Right atrium auricular region (tissue), 2 donors: Measurements from ENCODE around the gene PDE4D. TPM values are rescaled to one million over a fixed set of nuclear protein-coding genes. Genes with fewer than 3 reads are reported as not detected.

Source experiments
- DNase-seq: peaks from one replicate; pipeline ENCODE4 v3.0.0-alpha.2; 2019; ENCODE audit warnings: low spot score
- H3K27ac ChIP-seq, 2 donors: fragments of 200-600 bp; sonication (generic); 1 replicate in 1 of 2; 2 replicates in 1 of 2; pipeline ENCODE4 v1.5.1; 2016 to 2019
- H3K27me3 ChIP-seq, 2 donors: fragments of 200-600 bp; sonication (generic); one replicate each; pipeline versions ENCODE4 v1.5.1 to v1.6.0; 2017 to 2019
- H3K36me3 ChIP-seq: fragments of 200-600 bp; sonication (generic); one replicate; pipeline ENCODE4 v1.5.1; 2016
- H3K4me1 ChIP-seq, 2 donors: fragments of 200-600 bp; sonication (generic); one replicate each; pipeline versions ENCODE4 v1.5.1 to v1.6.0; 2017 to 2019
- H3K4me3 ChIP-seq, 2 donors: fragments of 200-600 bp; sonication (generic); 1 replicate in 1 of 2; 2 replicates in 1 of 2; pipeline ENCODE4 v1.5.1; 2017 to 2019; ENCODE audit warnings: mild to moderate bottlenecking in 1 of 2, moderate library complexity in 1 of 2
- H3K9me3 ChIP-seq, 2 donors: fragments of 200-600 bp; sonication (generic); one replicate each; pipeline ENCODE4 v1.5.1; 2019
- total RNA-seq, 2 donors: library from RNA; depleted of rRNA; stranded (reverse); fragments of >200 nt; gene quantifications; one replicate each; pipeline ENCODE4 v1.1.0, GENCODE V29; 2016
- TF ChIP-seq, protein P1 (sequence below), 2 donors: fragments of 200-600 bp; sonication (generic); IDR thresholded peaks; one replicate each; pipeline ENCODE4 v1.5.1; 2019; ENCODE audit warnings: antibody characterized with exemption in 2 of 2

PDE4D gene
- total RNA-seq, 2 donors from 2014 or later = 43.3 to 44.0 TPM

DNA sequence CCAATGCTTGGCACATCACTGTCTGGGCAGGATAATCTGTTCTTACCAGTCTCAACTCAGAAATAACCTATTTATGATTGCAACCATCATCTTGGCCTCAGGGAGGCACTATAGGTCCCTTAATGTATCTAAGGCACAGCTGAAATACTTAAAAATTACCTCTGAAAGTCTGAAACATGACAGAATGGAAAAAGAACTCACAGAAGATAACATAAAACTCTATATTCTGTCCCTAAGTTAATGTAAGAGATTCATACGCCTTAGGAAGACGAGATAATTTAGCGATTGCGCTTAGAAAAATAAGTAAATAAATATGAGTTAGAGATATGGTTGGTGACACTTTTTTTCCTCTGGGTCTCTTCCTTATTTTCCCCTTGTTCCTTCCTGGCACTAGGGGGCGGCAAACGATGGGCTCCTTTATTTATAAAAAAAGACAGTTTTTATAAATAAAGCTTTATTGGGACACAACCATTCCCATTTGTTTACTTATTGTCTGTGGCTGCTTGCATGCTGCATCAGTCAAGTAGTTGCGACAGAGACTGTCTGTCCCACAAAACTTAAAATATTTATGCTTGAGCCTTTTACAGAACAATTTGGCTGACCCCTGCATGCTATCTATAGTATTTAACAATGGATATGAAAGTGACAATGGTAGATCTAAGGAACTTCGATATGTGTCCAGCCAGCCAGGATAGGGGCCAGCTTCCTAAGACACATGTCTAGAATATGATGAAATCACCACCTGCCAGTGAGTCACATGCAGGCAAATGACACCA is 79.6 kb downstream of the PDE4D start:
- Histone ChIP-seq H3K4me1 (no peaks in the 10 kb centered on the region), H3K27ac (no peak overlapping the region), H3K27me3 (no peaks in the 10 kb centered on the region), H3K36me3 (no peaks in the 10 kb centered on the region), H3K4me3 (no peak overlapping the region), H3K9me3 (no peaks in the 10 kb centered on the region)
- no peak for DNase-seq
- TF ChIP-seq, protein P1, sequence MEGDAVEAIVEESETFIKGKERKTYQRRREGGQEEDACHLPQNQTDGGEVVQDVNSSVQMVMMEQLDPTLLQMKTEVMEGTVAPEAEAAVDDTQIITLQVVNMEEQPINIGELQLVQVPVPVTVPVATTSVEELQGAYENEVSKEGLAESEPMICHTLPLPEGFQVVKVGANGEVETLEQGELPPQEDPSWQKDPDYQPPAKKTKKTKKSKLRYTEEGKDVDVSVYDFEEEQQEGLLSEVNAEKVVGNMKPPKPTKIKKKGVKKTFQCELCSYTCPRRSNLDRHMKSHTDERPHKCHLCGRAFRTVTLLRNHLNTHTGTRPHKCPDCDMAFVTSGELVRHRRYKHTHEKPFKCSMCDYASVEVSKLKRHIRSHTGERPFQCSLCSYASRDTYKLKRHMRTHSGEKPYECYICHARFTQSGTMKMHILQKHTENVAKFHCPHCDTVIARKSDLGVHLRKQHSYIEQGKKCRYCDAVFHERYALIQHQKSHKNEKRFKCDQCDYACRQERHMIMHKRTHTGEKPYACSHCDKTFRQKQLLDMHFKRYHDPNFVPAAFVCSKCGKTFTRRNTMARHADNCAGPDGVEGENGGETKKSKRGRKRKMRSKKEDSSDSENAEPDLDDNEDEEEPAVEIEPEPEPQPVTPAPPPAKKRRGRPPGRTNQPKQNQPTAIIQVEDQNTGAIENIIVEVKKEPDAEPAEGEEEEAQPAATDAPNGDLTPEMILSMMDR (IDR thresholded peaks at IDR 0.05) = peak in 1 of 2 donors; percentile 58

DNA sequence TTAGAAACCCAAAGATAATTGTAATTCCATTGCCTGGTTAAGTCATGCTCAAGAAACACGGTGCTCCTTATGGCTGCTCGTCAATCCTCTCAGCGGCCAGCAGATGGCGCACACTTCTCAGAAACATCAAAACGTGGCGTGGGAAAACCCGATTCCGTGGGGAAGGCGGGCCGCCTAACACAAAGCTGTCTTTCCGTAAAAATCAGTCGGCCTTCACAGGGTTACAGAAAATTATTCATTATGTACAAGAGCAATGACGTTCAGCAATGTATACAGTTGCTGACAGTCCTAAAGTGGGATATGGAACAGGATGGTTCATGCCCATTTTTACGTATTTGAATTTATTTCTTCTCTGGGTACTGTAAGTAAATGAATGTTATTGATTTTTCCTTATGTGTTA is 83.5 kb downstream of the PDE4D start:
- peak; percentile 71 for DNase-seq
- H3K36me3 ChIP-seq = no peaks in the 10 kb centered on the region
- TF ChIP-seq, protein P1 (IDR thresholded peaks at IDR 0.05) = peak; percentile 71 to 93
- no peak overlapping the region for H3K27ac ChIP-seq
- H3K4me3 ChIP-seq = no peak overlapping the region
- no peaks in the 10 kb centered on the region for H3K9me3 ChIP-seq
- H3K27me3 ChIP-seq = no peaks in the 10 kb centered on the region
- H3K4me1 ChIP-seq = no peaks in the 10 kb centered on the region

DNA sequence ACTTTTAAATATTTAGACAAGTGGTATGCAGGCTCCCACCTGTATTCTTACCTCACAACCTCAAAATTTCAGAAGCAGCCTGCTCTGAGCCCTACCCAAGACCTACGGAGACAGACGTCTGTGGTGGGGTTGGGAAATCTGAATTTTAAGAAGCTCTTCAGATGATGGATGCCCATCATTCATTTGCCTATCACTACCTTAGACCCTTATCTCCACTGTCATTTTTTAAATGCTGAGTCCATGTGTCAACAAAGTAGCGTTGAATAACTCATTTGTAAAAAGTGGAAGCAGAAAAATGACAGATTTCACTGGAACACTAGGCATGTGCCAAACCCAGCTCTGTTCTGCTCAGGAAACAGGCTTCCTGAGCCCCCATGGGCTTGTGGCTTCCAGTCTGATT is 85.7 kb downstream of the PDE4D start:
- no peaks in the 10 kb centered on the region for H3K4me1 ChIP-seq
- H3K9me3 ChIP-seq = no peaks in the 10 kb centered on the region
- TF ChIP-seq, protein P1 (IDR thresholded peaks at IDR 0.05) = no peak
- H3K4me3 ChIP-seq = no peak overlapping the region
- DNase-seq = no peak
- no peaks in the 10 kb centered on the region for H3K27me3 ChIP-seq
- no peak overlapping the region for H3K27ac ChIP-seq
- no peaks in the 10 kb centered on the region for H3K36me3 ChIP-seq

DNA sequence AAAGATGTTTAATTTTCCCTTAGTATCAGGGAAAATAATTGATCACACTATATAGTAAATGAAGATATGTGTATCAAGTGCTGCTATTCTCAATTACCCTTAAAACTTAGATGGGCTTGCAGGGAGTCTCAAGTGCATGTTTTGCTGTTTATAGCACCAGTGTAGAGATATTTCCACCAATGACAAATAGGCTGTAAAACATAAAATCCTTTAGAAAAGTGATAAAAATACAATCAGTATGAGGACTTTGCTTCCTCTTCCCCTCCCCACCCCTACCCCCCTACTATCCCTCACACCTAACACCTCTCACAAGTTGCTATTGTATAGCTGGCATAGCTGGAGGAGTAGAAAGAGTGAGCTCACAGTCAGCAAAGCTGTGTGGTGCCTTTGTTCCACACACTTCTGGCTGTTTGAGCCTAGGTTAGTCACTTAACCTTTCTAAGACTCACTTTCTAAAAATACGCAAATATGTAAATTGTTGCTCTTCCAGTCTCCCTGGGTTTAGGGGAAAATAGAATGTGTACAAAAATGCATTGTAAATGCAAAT is 93.1 kb downstream of the PDE4D start:
- H3K36me3 ChIP-seq = no peaks in the 10 kb centered on the region
- no peak for DNase-seq
- peaks cover 0 to 5% of the 10 kb centered on the region in 2 donors for H3K4me1 ChIP-seq
- H3K27ac ChIP-seq = no peak overlapping the region
- no peaks in the 10 kb centered on the region for H3K9me3 ChIP-seq
- TF ChIP-seq, protein P1 (IDR thresholded peaks at IDR 0.05) = peak in 1 of 2 donors; percentile 11
- H3K27me3 ChIP-seq = no peaks in the 10 kb centered on the region
- no peak overlapping the region for H3K4me3 ChIP-seq

DNA sequence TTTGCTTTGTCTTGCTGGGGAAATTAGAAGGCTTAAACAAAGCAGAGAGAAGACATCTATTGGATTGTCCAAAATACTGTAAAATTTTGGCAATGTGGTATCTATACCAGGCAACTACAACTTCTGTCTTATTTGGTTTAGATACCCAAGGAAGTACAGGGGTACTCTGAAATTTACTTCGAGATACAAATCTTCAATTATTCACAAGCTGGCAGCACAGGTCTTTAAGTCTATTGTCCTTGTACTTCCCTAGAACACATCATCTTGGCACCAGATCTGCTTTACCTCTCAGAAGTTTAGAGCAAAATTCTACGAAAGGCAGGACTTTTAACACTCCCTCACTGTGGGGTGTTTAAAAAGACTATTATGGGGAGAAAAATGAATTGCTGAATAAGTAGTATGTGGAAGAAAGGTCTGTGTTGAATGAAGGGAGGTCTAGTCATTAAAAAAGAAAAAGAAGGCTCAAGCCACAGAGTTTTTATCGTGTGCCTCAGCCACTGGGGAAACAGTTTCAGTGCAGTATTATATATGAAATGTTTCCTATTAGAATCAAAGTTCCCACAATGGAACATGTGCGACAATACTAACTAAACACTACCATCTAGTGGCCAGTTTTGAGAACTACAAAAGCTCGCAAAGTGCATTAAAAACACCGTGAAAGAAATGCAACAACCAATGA is 93.7 kb downstream of the PDE4D start:
- H3K4me1 ChIP-seq = peaks cover 0 to 5% of the 10 kb centered on the region in 2 donors
- H3K27ac ChIP-seq = no peak overlapping the region
- no peaks in the 10 kb centered on the region for H3K27me3 ChIP-seq
- TF ChIP-seq, protein P1 (IDR thresholded peaks at IDR 0.05) = peak; percentile 55 to 85
- no peak overlapping the region for H3K4me3 ChIP-seq
- no peak for DNase-seq
- no peaks in the 10 kb centered on the region for H3K9me3 ChIP-seq
- no peaks in the 10 kb centered on the region for H3K36me3 ChIP-seq
